Stimulated activated CD8-positive, alpha-beta memory T cell treated with anti-CD3 and anti-CD28 coated beads, Interleukin-7, amount 100 ng/mL, for 1 hour (primary cell): Measurements from ENCODE around the gene CHST7.

Experiments used
- DNase-seq, 2 donors: peaks; one replicate each; pipeline ENCODE4 v3.0.0-alpha.2; 2020; ENCODE audit warnings: low read depth in 2 of 2

Gene CHST7

DNA sequence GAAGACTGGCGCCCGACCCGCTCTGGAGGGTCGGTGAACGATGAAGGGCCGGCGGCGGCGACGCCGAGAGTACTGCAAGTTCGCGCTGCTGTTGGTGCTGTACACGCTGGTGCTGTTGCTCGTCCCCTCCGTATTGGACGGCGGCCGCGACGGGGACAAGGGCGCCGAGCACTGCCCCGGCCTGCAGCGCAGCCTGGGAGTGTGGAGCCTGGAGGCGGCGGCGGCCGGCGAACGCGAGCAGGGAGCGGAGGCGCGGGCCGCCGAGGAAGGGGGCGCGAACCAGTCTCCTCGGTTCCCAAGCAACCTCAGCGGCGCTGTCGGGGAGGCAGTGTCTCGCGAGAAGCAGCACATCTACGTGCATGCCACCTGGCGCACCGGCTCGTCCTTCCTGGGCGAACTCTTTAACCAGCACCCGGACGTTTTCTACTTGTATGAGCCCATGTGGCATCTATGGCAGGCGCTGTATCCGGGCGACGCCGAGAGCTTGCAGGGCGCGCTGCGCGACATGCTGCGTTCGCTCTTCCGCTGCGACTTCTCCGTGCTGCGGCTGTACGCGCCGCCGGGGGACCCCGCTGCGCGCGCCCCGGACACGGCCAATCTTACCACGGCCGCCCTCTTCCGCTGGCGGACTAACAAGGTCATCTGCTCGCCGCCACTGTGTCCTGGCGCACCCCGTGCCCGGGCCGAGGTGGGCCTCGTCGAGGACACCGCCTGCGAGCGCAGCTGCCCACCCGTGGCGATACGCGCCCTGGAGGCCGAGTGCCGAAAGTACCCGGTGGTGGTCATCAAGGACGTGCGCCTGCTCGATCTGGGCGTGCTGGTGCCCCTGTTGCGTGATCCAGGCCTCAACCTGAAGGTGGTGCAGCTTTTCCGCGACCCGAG lies 568 bp downstream of the CHST7 start:
- peak in 1 of 2 donors; percentile 21 for DNase-seq

DNA sequence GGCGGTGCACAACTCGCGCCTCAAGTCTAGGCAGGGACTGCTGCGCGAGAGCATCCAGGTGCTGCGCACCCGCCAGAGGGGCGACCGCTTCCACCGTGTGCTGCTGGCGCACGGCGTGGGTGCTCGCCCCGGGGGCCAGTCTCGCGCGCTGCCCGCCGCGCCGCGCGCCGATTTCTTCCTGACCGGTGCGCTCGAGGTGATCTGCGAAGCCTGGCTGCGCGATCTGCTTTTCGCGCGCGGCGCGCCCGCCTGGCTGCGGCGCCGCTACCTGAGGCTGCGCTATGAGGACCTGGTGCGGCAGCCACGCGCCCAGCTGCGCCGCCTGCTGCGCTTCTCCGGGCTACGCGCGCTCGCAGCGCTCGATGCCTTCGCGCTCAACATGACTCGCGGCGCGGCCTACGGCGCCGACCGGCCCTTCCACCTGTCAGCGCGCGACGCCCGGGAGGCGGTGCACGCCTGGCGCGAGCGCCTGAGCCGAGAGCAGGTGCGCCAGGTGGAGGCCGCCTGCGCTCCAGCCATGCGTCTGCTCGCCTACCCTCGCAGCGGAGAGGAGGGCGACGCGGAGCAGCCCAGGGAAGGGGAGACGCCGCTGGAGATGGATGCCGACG lies 1.3 kb downstream of the CHST7 start:
- DNase-seq, result peak in 1 of 2 donors; percentile 1

DNA sequence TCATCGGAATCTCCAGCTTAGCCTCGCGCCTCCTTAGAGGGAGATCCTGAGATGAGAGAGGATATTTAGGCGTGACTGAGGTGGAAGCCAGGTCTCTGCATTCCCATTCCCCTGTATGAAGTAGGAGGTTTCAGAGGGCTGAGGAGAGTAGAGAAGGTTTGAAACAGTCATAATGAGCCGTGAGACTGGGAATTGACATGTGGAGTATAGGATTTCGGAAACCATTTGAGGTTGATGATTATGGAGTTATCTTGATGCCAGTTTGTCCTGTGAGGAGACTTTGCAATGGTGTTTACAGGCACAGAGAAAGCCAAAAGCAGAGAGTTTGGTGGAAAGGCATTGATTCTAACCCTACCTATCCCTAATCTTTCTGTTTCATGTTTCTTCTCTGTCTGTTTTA lies 2.0 kb downstream of the CHST7 start:
- DNase-seq, result no peak

DNA sequence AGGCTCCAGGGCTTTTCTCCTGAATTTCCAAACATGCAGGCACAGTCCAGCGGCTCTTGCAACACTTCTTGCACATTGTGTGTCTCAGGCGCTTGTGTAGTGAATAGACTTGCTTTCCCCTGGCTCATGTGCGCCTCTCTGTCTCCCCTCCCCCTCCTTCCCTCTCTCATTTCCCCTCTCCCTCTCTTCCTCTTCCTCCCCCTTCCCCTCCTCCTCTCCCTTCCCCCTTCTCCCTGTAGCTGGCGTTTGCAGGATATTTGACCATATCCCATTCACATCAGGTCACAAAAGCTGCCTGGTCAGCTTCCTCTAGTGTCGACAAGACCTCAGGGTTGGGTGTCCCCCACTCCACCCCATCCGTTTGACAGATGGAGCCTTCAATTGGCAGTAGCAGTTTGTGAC lies 2.4 kb downstream of the CHST7 start:
- no peak for DNase-seq

DNA sequence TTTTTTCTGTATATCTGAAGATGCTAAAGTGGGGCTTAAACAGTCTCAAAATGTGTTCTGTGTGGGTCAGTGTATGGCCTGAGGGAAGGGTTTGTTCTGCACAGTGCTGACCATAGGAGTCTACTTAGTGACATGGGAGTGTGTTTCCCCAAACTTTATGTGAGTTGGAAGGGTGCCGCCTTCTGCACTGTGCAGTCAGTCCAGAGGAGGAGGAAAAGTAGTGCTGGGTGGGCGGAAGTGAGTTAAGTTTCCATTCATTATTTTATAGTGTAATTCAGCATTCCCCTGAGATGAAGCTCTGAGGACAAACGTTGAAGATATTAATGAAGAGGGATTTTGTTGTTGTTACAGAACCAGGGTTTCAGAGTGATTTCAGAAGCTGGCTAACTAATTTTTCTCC lies 2.9 kb downstream of the CHST7 start:
- DNase-seq, result no peak

DNA sequence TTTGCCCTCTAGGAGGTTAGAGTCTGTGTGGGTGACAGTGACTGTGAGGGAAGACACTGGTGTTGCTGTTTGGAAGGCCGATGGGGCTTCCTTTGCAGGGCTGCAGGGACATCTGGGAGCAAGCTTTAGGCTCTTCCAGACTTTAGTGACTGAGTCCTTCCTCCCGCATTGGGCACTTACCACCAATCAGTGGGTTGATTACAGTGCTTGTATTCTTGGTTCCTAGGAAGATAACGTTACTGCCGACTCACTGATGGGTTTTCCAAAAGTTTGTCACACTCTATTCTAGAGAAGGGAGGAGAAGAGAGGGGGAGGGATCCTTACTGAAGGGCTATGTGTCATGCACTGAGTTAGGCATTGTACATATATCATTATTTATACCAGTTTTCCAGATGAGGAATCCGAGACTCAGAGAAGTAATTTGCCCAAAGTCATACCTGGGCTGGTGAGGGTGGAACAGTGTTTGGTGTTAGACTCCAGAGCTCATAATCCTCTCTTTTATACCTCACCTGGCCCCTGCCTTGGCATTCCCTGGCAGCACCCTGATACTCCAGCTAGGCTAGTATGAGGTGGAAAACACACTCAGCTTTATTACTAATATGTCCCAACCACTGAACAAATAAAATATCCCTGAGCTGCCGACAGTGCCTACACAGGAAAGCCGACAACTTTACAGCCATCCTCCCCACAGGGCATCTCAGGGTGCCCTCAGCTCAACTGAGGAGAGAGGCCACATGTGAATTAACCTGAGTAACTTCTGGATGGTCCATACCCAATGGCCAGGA lies 3.8 kb downstream of the CHST7 start:
- DNase-seq, result no peak

DNA sequence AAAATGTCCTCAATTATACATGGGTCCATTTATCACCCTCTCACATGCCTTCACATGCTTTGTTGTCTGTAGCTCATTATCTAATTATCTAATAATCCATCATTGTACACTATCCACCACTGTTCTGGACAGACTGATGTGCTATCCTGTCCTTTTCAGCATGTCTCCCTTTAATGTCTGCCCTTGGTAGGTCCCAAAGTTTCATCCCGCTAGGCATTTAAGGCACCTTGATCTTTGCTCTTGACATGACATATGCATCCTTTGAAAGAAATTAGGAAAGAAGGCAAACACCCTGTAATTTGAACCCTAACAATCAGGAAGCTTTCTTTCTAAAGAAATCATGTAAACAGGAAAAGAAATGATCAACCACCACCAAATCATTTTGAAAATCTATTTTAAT lies 5.7 kb downstream of the CHST7 start:
- DNase-seq, result no peak

DNA sequence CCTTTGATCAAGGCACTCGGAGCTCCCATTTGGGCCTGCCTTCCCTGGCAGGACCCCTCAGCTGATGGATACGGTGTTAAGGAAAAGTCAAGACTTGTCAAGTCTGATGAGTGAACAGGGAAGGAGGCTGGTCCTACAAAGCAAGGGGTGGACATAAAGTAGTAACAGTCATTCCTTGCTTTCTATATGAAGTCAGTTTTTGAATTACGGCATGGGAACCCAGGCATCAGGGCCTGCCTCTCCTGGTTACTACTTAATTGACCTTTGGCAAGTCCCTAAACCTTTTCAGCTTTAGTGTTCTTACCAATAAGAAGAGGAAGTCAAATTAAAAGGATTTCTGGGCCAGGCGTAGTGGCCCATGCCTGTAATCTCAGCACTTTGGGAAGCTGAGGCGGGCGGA lies 7.0 kb downstream of the CHST7 start:
- no peak for DNase-seq

DNA sequence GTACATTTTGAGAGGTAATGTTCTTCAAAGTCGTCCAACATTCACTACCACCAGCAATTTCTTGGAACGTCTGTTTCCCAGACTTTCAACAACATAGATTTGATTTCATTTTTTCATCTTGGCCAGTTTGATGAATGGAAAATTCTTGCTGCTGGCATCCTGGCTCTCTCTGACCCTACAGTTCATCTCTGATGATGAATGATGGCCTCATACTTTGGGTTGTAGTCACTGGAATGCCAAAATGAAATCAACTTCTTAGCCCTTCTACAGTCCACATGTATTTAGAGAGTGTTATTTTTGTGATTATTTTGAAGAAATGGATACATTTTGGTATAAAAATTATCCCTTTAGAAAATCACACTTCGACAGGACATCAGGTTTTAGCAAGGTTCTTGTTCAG lies 8.8 kb downstream of the CHST7 start:
- DNase-seq, result no peak

DNA sequence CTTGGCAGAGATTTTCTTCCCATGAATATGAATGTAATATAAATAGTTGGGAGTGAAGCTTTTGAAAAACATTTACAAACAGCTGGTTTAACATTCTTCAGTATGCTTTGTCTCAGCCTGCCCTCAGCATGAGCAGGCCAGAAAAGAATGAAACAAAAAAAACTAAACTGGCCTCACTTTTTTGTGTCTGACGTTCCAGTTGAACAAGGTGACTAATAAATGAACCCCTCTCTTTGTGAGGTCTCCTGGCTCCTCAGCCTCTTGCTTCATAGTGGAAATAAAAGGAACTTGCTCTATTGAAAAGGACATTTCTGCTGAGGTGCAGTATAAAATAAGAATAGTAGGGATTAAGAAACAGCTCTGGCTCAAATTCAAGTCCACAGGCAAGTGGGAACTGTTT lies 9.4 kb downstream of the CHST7 start:
- DNase-seq, result no peak

DNA sequence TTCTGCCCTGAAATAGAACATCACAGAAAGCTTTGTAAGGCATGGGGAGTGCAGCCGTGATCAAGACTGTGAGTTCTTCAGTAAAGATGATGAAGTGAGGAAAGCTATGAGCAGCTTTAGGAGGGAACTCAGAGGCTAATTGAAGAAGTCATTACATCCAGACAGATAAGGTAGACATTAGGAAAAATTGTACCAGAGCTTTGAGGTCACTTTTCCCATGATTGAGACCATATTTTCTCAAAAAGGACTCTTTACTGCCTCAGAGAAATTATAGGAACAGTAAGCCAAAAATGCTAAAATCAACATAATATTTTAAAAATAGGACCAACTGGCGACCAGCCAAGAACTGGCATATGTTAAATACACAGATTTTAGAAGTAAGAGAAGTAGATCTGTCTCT lies 11.2 kb downstream of the CHST7 start:
- no peak for DNase-seq

DNA sequence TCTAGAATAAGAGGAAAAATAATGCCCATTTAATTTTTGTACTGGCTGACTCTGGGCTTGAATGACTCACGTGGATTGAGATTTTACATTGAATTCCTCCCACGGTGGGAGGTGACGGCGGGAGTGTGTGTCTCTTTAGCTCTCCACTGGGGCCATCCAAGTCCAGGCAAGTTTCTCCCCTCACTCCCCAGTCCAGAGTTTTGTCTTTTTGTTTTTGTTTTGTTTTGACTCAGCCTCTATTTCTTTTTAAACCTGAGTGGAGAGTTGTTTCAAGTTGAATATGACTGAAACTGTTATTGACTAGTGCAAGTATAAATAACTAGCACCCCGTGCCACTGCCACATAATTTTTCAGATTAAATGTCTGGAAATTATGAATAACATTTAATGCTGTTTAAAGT lies 13.6 kb downstream of the CHST7 start:
- DNase-seq, result no peak

DNA sequence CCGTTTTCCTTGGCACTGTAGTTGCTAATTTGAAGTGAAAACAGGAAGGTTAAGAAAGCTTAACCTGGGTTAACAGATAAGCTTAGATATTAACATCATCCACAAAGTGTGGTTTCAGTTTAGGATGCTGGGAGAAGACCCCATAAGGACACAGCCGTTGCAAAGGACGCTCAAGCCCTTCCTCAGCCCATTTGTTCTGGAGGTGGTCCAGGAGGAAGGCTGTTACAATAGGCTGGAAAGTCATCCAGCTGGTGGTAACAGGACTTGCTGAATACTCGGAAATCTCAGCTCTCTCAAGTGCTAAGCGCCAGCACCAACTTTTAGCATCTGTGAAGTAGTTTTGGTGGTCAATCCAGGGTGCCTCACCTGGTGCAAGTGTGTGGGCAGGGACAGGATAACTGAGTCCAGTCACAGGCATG lies 14.2 kb downstream of the CHST7 start:
- no peak for DNase-seq

DNA sequence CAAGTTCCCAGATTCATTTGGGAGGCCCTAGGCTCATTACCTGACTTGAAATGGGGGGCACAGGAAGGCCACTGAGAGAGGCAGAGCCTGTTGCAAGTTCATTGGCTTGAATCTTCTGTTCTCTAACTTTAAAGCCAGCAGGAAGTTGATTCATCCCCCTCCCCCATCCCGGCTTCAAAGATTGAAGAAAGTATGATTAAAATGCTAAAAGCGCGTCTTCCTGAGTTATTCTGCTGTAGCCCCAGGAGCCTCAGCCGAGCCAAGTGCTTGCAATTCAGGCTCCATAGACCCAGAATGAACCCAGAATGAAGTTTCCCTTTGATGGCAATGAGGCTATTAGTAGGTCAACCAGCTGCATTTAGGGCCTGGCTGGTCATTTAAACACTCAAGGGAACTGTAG lies 14.7 kb downstream of the CHST7 start:
- DNase-seq, result no peak

DNA sequence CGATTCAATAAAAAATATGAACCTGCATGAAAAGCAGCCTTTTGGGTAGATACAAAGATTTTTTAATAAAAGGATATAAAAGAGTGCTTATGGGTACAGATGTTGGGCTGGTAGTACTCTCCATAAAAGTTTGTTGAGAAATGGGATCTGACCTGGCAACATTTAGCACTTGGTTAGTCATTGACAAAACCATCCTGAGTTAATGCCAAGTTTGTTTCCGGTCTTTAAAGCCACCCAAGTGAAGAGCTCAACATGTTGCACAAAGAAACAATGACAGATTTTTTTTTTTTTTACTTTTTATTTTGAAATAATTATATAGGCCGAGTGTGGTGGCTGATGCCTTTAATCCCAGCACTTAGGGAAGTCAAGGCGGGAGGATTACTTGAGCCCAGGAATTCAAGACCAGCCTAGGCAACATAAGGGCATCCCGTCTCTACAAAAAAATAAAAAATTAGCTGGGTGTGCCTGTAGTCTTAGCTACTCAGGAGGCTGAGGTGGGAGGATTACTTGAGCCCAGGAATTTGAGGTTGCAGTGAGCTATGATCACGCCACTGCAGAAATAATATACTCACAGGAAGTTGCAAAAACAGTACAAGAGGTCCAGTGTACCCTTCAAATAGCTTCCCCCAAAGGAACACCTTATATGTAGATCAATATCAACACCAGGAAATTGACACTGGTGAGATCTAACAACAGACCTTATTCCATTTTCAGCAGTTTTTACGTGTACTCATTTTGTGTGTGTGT lies 16.6 kb downstream of the CHST7 start:
- no peak for DNase-seq

DNA sequence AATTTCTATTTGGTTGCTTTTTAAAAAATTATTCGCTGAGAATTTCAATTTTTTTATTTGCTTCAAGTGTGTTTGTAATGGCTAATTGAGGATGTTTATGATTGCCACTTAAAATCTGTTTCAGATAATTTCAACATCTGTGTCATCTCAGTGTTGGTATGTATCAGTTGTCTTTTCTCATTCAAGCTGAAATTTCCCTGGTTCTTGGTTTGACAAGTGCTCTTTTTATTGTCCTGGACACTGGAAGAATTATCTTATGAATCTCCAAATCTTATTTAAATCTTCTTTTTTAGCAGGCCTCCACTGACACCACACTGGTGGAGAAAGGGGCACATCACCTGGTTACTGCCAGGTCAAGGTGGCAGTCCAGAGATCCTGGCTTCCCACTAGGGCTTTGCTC lies 21.5 kb downstream of the CHST7 start:
- no peak for DNase-seq

DNA sequence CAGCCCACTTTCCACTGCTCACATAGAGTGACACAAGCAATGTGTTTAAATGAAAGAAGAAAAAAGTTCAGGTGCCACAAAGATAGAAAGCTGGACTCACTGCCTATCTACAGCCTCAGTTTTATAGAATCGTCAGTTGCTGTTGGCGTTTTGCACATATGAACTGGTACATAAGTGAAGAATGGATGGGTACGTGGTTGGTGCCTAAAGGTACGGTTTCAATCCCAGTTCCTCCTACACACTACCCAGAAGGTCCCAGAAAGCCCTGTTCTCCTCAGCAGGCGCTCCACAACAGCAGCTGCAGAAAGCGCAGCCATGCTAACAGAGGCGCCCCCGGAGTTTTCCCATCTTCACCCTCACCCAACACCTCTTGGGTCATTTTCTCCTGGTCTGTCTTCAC lies 23.6 kb downstream of the CHST7 start:
- no peak for DNase-seq

DNA sequence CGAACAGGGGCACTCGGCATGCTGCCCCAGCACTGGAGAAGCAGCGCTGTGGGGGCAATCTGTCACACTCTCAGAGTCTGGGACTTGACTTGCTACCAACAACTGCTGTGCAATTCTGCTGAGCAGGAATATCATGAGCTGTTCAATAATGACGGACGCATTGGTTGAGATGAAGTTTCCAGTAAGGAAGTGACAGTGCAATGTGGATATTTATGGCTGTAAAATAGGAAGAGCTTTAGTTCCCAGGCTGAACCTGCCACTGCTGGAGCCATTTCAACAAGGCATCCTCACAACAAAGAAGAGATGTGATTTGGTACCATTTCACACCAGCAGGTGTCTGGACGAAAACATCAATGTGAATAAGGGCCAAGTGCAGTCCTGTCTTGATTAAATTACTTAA lies 24.2 kb downstream of the CHST7 start:
- DNase-seq, result no peak

DNA sequence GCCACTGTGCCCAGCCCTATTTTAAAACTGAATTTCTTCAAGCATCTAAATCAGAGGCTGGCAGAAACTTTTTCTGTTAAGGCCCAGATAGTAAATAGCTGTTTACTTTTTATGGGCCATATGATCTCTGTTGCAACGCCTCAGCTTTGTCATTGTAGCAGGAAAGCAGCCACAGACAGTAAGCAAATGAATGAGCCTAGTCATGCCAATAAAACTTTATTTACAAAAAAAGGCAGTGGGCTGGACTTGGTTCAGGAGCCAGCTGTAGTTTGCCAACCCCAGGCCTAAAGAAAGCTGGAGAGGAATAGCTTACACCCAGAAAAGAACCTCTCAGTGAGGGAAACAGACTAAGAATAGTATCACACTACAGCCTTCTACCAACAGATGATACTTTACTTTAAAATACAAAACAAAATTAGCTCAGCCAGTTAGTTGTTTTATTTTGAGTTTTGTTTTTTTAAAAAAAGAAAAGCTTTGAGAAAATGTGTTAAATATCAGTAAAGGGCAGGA lies 25.5 kb downstream of the CHST7 start:
- DNase-seq, result no peak

DNA sequence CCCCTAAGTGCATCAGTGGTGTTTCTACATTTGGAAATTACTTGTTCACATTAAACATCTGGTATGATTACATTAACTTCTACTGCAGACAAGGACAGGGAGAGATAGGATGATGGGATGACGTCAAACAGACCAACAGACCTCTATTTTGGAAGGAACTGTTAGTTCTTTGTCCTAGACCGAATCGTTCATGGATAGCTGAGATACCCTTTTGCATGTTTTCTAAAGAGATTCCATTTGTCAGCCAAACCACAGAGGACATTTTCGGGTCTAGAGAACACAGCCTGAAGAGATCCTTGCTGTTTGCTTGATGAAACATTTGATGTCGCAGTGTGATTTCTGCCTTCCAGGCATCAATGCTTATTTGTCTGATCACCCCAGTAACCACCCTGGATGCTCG lies 27.7 kb downstream of the CHST7 start:
- DNase-seq, result no peak

DNA sequence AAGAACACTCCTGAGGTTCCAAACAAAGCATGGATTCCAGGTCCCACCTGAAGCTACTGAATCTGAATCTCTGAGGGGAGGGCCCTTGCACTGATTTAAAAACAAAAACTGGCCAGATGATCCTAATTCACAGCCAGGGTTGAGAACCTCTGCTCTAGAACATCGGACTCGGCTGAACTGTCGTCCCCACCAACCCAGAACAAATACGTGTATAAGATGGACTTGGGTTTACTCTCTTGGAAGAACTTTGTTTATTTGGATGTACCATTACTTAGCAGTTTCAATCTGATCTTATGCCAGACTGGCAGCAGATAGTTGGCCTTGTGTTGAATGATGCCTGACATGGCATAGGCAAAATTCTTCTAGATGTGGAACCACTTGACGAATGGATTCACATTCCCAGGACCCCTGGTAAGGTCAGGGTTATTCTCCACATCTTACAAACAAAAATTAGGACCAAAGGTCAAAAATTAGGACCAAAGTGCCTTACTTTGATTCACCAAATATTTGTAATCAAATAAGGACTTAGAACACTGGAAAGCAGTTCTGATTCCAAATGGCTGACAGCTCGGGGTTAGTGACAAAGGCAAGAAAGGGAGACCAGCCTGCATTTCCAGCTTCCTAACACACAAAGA lies 29.0 kb downstream of the CHST7 start:
- no peak for DNase-seq
